CD14-positive monocyte (primary cell): ENCODE data around the gene ZBTB7A. TPM values are rescaled to one million over a fixed set of nuclear protein-coding genes. Genes with fewer than 3 reads are reported as not detected.

Source experiments
- DNase-seq, 3 donors: peaks; one replicate each; pipeline ENCODE4 v3.0.0-alpha.2; 2011 to 2022
- H2AFZ ChIP-seq: 2 replicates; pipeline ENCODE4 v1.6.0; 2012; ENCODE audit warnings: mild to moderate bottlenecking, low read depth, low read length, inconsistent platforms; ENCODE audit not compliant: insufficient read depth, poor library complexity, severe bottlenecking
- H3K27ac ChIP-seq, 2 donors: 1 replicate in 1 of 2; 2 replicates in 1 of 2; pipeline ENCODE4 v1.5.1; 2012 to 2013; ENCODE audit warnings: low read length in 2 of 2, control low read depth in 1 of 2, inconsistent platforms in 1 of 2, low read depth in 1 of 2, mild to moderate bottlenecking in 1 of 2
- H3K27me3 ChIP-seq, 2 donors: one replicate each; pipeline versions ENCODE4 v1.6.0 to v1.6.1; 2011 to 2013; ENCODE audit warnings: low read length in 2 of 2; ENCODE audit not compliant: control insufficient read depth in 2 of 2, insufficient read depth in 2 of 2
- H3K36me3 ChIP-seq, 2 donors: replicated peaks in 1 of 2; 1 replicate in 1 of 2; 2 replicates in 1 of 2; pipeline versions ENCODE4 v1.5.1 to v1.6.1; 2012 to 2013; ENCODE audit warnings: low read length in 2 of 2, control low read depth in 1 of 2, inconsistent platforms in 1 of 2, mild to moderate bottlenecking in 1 of 2; ENCODE audit not compliant: insufficient read depth in 2 of 2, control insufficient read depth in 1 of 2
- H3K4me1 ChIP-seq, 2 donors: 1 replicate in 1 of 2; 2 replicates in 1 of 2; pipeline versions ENCODE4 v1.5.1 to v1.6.1; 2012 to 2013; ENCODE audit warnings: low read length in 2 of 2, control low read depth in 1 of 2, inconsistent platforms in 1 of 2, mild to moderate bottlenecking in 1 of 2, moderate library complexity in 1 of 2; ENCODE audit not compliant: insufficient read depth in 2 of 2, control insufficient read depth in 1 of 2
- H3K4me2 ChIP-seq: replicated peaks from 2 replicates; pipeline ENCODE3; 2012; ENCODE audit warnings: low read length, moderate library complexity, mild to moderate bottlenecking; ENCODE audit not compliant: poor library complexity, severe bottlenecking; ENCODE audit errors: extremely low read depth
- H3K4me3 ChIP-seq, 3 experiments: fragments of 200-600 bp in 1 of 3; sonication (generic) in 1 of 3; replicated peaks in 1 of 3; 1 replicate in 2 of 3; 2 replicates in 1 of 3; pipeline ENCODE4 v1.5.1; 2011 to 2013; ENCODE audit warnings: low read length in 3 of 3, mild to moderate bottlenecking in 3 of 3, control low read depth in 2 of 3, low read depth in 2 of 3, inconsistent platforms in 1 of 3, moderate library complexity in 1 of 3
- H3K79me2 ChIP-seq: 2 replicates; pipeline ENCODE4 v1.6.0; 2012; ENCODE audit warnings: mild to moderate bottlenecking, control low read depth, inconsistent platforms, low read length, moderate library complexity; ENCODE audit not compliant: insufficient read depth
- H3K9ac ChIP-seq: 2 replicates; pipeline ENCODE4 v1.6.0; 2017; ENCODE audit warnings: low read length, mild to moderate bottlenecking; ENCODE audit not compliant: insufficient read depth, poor library complexity, severe bottlenecking
- H3K9me3 ChIP-seq, 2 donors: replicated peaks in 1 of 2; 1 replicate in 1 of 2; 2 replicates in 1 of 2; pipeline versions ENCODE4 v1.5.1 to v1.6.1; 2012 to 2013; ENCODE audit warnings: low read length in 2 of 2, control low read depth in 1 of 2; ENCODE audit not compliant: control insufficient read depth in 1 of 2, insufficient read depth in 1 of 2
- H4K20me1 ChIP-seq: 2 replicates; pipeline ENCODE4 v1.6.0; 2012; ENCODE audit warnings: mild to moderate bottlenecking, low read length, control low read depth, moderate library complexity; ENCODE audit not compliant: insufficient read depth
- H3K27ac Mint-ChIP-seq, 7 donors: one replicate each; pipeline ENCODE4 v1.8.0; 2020; ENCODE audit warnings: mild to moderate bottlenecking in 7 of 7, mixed read lengths in 7 of 7, moderate library complexity in 6 of 7, inconsistent platforms in 2 of 7
- H3K27me3 Mint-ChIP-seq, 3 donors: one replicate each; pipeline ENCODE4 v1.8.0; 2021 to 2022; ENCODE audit warnings: low read depth in 3 of 3, mild to moderate bottlenecking in 3 of 3, mixed read lengths in 3 of 3, moderate library complexity in 3 of 3, inconsistent platforms in 1 of 3
- H3K36me3 Mint-ChIP-seq, 2 donors: one replicate each; pipeline ENCODE4 v1.8.0; 2020; ENCODE audit warnings: mixed read lengths in 2 of 2, inconsistent platforms in 1 of 2, mild to moderate bottlenecking in 1 of 2
- H3K4me1 Mint-ChIP-seq: one replicate; pipeline ENCODE4 v1.8.0; 2020; ENCODE audit warnings: mild to moderate bottlenecking, mixed read lengths
- H3K4me3 Mint-ChIP-seq, 2 donors: one replicate each; pipeline ENCODE4 v1.8.0; 2020; ENCODE audit warnings: mild to moderate bottlenecking in 2 of 2, mixed read lengths in 2 of 2, moderate library complexity in 1 of 2
- H3K9me3 Mint-ChIP-seq, 7 donors: one replicate each; pipeline ENCODE4 v1.8.0; 2020 to 2022; ENCODE audit warnings: mixed read lengths in 7 of 7, mild to moderate bottlenecking in 6 of 7, moderate library complexity in 6 of 7, inconsistent platforms in 2 of 7
- WGBS: methylation state at CpG from one replicate; pipeline ENCODE4 v1.1.5; 2013; ENCODE audit warnings: missing lambda C conversion rate; ENCODE audit not compliant: insufficient coverage; 5-methylcytosine and 5-hydroxymethylcytosine counted together
- intact Hi-C, 2 donors: fragments of 100-400 bp; cut with micrococcal nuclease; formaldehyde crosslinking; loops; one replicate each; pipeline versions ENCODE4 v1.15.0 to v1.15.1; 2023
- polyA plus RNA-seq, 3 donors: library from polyadenylated mRNA; depleted of rRNA in 1 of 3; unstranded in 2 of 3; stranded (reverse) in 1 of 3; fragments of 300-500 nt in 2 of 3; fragments of >200 nt in 1 of 3; fragmentation: Illumina TruSeq in 2 of 3; gene quantifications; 1 replicate in 2 of 3; 2 replicates in 1 of 3; pipeline ENCODE4 v1.2.3, GENCODE V29; 2012 to 2021
- TF ChIP-seq, protein P1 (sequence below): fragments of 200-600 bp; IDR thresholded peaks from one replicate; pipeline ENCODE4 v1.8.0; 2022; ENCODE audit warnings: antibody characterized with exemption, mild to moderate bottlenecking

ZBTB7A gene
- polyA plus RNA-seq, 3 donors = 18.0 to 31.5 (median 20.2) TPM

DNA sequence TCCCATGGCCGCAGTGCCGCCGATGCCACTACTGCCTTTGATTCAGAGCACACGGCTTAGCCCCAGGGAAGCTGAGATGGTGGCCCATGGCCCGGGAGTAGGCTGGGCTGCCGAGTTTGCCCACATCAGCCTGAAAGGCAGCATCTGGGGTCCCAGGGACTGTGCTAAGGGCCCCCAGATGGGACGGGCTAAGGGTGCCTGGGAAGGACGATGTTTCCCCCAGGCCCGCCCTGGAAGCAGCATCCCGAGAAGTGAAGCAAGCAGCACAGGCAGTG is 34.7 kb upstream of the ZBTB7A start:
- H3K9me3 ChIP-seq = no peaks in the 10 kb centered on the region
- H3K27me3 Mint-ChIP-seq = no peaks in the 10 kb centered on the region
- no peak overlapping the region for H3K4me3 Mint-ChIP-seq
- no peak overlapping the region for H2AFZ ChIP-seq
- peaks cover 16% of the 10 kb centered on the region for H4K20me1 ChIP-seq
- peaks cover 8% of the 10 kb centered on the region for H3K4me1 Mint-ChIP-seq
- no peak overlapping the region for H3K9ac ChIP-seq
- H3K27ac ChIP-seq = no peak overlapping the region
- TF ChIP-seq, protein P1, sequence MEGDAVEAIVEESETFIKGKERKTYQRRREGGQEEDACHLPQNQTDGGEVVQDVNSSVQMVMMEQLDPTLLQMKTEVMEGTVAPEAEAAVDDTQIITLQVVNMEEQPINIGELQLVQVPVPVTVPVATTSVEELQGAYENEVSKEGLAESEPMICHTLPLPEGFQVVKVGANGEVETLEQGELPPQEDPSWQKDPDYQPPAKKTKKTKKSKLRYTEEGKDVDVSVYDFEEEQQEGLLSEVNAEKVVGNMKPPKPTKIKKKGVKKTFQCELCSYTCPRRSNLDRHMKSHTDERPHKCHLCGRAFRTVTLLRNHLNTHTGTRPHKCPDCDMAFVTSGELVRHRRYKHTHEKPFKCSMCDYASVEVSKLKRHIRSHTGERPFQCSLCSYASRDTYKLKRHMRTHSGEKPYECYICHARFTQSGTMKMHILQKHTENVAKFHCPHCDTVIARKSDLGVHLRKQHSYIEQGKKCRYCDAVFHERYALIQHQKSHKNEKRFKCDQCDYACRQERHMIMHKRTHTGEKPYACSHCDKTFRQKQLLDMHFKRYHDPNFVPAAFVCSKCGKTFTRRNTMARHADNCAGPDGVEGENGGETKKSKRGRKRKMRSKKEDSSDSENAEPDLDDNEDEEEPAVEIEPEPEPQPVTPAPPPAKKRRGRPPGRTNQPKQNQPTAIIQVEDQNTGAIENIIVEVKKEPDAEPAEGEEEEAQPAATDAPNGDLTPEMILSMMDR = no peak
- H3K4me2 ChIP-seq = no peak overlapping the region
- peaks cover 64 to 93% of the 10 kb centered on the region in 2 donors for H3K36me3 Mint-ChIP-seq
- no peak overlapping the region for H3K27ac Mint-ChIP-seq
- no peaks in the 10 kb centered on the region for H3K4me1 ChIP-seq
- DNase-seq = no peak
- no peaks in the 10 kb centered on the region for H3K9me3 Mint-ChIP-seq
- WGBS = 97% methylated on average over 10 of the region's 10 CpGs
- intact Hi-C loops = no loop called here
- no peaks in the 10 kb centered on the region for H3K27me3 ChIP-seq
- no peaks in the 10 kb centered on the region for H3K79me2 ChIP-seq
- peaks cover 64 to 89% of the 10 kb centered on the region in 2 donors for H3K36me3 ChIP-seq
- no peak overlapping the region for H3K4me3 ChIP-seq

DNA sequence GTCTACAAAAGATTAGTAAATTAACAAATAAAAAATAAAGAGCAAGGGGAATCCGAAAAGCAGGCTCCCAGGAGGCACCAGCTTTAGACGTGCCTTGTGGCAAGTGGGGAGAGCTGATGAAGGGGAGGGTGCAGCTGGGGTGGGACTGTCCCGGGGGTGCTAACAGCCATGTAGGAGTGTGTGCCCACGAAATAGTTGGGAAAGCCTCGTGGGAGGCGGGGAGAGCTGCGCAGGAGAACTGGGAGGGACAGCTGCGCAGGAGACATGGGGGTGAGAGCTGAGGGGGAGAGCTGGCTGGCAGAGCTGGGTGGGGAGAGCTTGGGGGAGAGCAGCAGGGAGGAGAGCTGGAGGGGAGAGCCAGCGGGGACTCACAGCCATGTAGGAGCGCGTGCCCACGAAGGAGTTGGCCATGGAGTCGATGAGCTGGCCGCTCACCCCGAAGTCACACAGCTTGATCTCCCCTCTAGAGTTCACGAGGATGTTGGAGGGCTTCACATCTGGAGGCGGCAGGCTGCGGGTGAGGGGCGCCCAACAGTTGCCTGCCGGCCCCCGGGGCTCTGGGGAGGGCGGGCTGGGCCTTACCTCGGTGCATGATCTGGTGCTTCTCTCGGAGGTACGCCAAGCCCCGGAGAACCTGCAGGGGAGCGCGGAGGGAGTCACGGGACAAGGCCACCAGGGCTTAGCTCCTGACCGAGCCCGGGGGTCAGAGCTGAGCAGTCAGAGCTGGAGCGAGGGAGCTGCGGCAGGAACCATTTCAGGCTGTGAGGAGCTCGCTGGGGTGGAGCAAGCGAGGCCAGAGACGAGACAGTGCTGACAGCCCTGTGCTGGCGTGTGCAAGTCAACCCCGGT is 34.2 kb upstream of the ZBTB7A start:
- intact Hi-C loops = no loop called here
- H4K20me1 ChIP-seq = peaks cover 16% of the 10 kb centered on the region
- TF ChIP-seq, protein P1 = no peak
- no peak overlapping the region for H3K4me2 ChIP-seq
- no peaks in the 10 kb centered on the region for H3K4me1 ChIP-seq
- no peak overlapping the region for H3K4me3 ChIP-seq
- no peaks in the 10 kb centered on the region for H3K27me3 ChIP-seq
- H3K27ac ChIP-seq = no peak overlapping the region
- peaks cover 62 to 88% of the 10 kb centered on the region in 2 donors for H3K36me3 ChIP-seq
- H3K9ac ChIP-seq = no peak overlapping the region
- H3K36me3 Mint-ChIP-seq = peaks cover 65 to 91% of the 10 kb centered on the region in 2 donors
- H3K4me3 Mint-ChIP-seq = no peak overlapping the region
- DNase-seq = no peak
- H3K79me2 ChIP-seq = no peaks in the 10 kb centered on the region
- H3K9me3 Mint-ChIP-seq = no peaks in the 10 kb centered on the region
- peaks cover 8% of the 10 kb centered on the region for H3K4me1 Mint-ChIP-seq
- H3K27me3 Mint-ChIP-seq = no peaks in the 10 kb centered on the region
- H3K27ac Mint-ChIP-seq = peak overlapping the region in 2 of 7 donors; percentile 10 to 63
- H2AFZ ChIP-seq = no peak overlapping the region
- no peaks in the 10 kb centered on the region for H3K9me3 ChIP-seq
- WGBS = 98% methylated on average over 30 of the region's 38 CpGs
